Measurements from ENCODE around the gene FTO.

Gene FTO

GRCh38 chr16:53973021-53973420 lies 269.1 kb downstream of the FTO start:
- no peak for DNase-seq

- no peak for DNase-seq
Measured at GRCh38 chr16:53974484-53975080, 270.6 kb downstream of the FTO start.

GRCh38 chr16:53980675-53981074 lies 276.7 kb downstream of the FTO start:
- no peak for DNase-seq

GRCh38 chr16:53982631-53983042 lies 278.7 kb downstream of the FTO start:
- no peak for DNase-seq

DNA sequence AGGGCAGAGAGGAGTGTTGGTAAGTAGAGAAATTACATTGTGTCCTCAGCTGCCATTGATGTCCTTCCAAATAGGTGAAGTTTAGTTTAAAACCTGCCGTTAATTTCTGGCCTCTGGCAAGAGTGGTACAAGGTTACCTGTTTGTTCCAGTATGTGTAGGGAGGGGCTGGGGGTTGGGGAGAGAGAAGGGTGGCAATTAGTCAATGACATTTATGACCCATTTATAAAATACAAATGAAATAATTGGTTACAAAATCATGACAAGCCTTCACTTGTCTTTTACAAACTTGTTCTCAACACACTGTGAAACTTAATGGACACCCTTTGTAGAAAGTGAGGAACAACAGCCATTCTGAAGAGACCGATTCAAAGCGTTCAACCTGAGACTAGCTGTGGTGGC lies 281.0 kb downstream of the FTO start:
- DNase-seq = no peak

GRCh38 chr16:53985861-53986260 lies 281.9 kb downstream of the FTO start:
- DNase-seq = no peak

DNA sequence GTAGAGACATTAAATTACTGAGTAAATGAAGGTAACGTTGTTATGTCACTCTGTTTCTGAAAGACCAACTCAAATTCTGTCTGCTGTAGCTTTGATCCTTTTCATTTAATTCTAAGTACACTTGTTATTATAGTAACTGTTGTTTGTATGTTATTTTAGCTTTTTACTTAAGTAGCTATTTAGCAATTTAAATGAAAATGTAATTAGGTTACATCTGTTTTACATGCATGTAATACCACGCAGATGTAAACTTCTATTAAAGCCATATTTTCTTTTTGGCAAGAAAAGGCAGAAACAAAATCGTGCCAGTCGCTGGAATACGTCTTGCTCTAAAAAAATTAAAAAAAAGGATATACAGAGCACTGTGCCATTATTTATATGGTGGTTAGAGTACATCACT lies 282.8 kb downstream of the FTO start:
- no peak for DNase-seq

- no peak for DNase-seq
Measured at GRCh38 chr16:53988136-53988535, 284.2 kb downstream of the FTO start.

DNA sequence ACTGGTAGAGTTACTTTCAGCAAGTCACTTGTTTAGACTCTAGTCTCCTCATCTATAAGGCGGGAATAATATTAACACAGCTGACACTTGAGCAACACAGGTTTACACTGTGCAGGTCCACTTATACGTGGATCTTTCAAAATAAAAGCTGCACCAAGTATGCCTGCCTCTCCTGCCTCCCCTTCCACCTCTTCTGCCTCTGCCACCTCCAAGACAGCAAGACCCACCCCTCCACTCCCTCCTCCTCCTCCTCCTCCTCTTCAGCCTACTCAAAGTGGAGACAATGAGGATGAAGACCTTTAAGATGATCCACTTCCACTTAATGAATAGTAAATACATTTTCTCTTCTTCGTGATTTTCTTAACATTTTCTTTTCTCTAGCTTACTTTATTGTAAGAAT lies 285.6 kb downstream of the FTO start:
- DNase-seq = no peak

DNA sequence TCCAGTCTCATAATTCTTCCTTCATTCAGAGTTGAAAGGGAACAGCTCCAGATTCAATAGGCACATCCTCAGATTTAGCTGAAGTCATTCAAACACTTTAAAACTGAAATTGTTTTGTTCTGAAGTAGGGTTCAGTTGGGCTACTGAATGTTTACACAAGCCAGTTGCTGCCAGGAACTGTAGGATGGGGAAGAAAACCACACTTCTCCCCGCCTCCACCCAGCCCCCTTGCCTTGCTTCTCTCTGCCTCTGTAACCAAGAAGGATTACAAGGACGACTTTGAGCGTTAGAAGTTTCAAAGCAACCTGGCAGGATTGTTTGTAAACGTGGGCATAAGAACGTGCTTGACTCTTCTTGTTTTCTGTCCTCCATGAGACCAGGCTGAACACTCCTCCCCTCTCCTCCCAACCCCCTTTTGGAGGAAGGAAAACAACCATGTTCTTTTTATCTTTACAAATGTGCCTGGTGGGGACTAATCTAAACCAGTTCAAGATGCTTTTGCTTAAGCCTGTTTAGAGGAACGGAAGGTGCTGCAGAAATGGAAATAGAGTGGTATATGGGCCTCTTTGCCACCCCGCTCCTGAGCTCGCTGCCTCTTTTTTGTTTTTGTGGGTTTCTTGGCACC lies 287.9 kb downstream of the FTO start:
- no peak for DNase-seq

- no peak for DNase-seq
Measured at GRCh38 chr16:53995378-53995777, 291.4 kb downstream of the FTO start.

- DNase-seq = no peak
Measured at GRCh38 chr16:53996961-53997360, 293.0 kb downstream of the FTO start.

DNA sequence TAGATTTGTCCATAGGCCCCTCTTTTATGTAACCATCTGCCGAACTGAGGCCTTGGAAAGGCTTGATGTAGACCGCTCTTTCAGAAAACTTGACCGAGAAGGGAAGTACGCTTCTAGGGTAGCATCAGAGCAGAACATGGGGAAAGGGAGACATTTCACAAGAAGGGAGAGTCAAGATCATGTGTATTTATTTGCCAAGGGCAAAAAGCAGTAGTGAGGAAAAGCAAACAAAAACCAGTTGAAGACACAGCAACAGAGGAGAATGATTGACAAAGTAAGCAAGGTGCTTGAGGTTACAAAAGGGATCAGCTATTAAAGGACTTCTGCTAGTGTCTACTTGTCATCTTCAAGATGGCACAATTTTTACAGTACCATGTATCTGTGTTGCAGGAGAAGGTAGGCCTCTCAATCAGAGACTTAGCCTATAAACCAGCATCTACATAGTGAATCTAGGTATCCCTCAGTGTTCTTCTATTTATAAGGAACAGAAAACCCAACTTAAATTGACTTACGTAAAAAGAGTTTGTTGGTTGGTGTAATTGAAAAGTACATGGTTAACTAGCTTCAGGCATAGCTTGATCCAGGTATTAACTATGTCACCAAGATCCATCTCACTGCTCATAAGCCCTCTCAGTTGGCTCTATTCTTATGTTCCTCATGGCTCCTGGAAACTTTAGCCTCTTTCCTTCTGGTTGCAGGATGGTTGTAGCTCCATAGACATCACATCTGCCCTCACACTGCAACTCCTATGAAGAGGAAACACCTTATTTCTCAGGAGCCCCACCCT lies 294.3 kb downstream of the FTO start:
- no peak for DNase-seq

GRCh38 chr16:53998966-53999522 lies 295.1 kb downstream of the FTO start:
- no peak for DNase-seq

DNA sequence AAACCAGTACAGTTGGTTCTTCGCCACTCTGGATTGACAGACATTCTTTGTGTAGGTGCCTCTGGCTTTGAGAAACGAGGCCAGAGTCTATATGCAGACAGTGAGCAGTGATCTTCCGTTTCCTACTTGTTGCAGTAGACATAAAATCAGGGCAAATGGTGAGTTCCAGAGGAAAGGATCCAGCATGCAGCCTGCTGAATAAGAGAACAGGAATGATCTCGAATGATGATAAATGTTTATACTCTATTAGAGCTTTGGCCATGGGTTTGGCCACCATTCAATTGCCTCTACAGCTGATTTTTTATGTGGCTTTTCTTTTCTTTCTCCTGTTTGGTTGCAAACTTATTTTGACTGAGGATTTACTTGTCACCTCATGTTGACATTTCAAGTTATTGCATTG lies 295.9 kb downstream of the FTO start:
- no peak for DNase-seq

- DNase-seq = no peak
Measured at GRCh38 chr16:54000361-54000760, 296.4 kb downstream of the FTO start.

DNA sequence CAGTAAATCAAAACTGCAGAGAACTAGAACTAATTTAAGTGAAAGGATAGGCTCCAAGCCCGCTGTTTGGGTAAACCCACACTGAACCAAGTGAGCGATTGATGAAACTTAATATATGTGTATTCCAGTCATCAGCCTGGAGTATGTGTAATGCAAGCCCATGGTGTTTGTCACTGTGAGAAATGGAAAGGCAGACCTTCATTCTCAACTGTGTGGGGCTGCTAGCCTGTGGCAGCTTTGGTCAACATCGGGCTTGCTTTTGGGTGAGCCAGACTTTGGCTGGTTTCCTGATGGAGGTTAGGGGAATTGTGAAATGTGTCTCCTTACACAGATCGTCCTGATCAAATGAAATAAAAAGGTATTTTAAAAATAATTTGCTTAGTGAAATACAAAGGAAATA lies 302.7 kb downstream of the FTO start:
- no peak for DNase-seq

DNA sequence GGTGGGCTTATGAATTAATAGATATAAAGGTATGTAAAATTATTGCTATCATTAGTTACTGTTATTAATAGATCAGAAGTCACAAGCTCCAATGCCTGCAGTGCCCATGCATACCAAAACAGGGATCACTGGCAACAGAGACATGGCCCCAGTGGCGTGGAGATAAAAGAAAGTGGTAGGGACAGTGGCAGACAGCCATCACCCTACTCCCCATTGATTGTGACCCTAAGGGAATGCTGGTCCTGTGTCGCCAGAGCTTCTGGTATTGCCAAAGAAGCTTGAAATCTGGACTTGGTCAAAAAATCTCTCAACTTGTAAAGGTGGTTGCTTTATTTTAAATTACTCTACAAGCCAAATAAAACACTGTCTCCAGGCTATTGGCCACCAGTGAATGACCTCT lies 303.5 kb downstream of the FTO start:
- no peak for DNase-seq

DNA sequence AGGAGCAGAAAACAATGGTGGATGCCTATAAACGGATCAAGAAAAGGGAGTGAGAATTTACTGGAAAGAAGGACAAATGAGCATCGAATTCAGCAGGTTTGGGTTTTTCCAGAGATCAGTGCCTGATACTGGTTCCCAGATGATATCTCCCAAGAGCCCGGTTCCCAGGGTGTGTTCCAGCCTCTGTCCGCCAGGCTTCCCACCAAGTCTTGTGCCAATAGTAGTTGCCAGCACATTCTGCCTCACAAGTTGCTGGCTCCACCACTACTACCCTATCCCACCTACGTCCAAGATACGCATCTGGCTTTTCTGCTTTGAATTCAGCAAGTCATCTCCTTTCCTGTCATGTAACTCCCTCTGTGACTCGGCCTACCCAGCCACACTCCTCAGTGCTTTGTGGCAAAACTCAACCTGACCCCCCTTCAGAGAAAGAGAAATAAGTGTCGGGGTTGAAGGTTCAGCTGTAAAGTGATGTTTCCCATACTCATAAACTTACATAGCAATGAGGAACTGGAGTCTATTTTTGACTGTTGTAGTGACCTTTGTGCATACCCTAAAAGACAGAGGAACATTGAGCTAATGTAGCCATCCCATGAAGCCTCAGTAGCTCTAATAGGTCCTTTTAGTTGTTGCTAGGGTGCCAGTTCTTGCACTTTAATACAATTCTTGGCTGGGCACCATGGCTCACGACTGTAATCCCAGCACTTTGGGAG lies 305.7 kb downstream of the FTO start:
- no peak for DNase-seq

DNA sequence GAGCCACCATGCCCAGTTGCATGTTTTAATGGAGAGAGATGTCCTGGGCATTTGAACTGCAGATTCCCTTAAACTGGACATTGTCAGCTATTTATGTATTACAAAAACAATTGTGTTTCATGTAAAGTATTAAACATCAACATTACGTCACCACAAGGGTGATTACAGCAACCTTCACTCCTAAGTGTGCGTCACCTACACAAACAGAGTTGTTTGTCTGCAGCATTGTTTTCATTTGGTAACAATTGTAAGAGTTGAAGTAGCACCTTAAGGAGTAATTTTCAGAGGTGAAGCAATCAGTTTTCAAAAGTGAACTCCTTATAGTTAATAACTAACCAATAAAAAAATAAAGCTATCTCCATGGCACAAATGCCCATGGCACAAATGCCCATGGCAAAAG lies 311.2 kb downstream of the FTO start:
- DNase-seq = no peak

- DNase-seq = no peak
Measured at GRCh38 chr16:54022362-54022761, 318.4 kb downstream of the FTO start.

- no peak for DNase-seq
Measured at GRCh38 chr16:54026456-54026855, 322.5 kb downstream of the FTO start.

DNA sequence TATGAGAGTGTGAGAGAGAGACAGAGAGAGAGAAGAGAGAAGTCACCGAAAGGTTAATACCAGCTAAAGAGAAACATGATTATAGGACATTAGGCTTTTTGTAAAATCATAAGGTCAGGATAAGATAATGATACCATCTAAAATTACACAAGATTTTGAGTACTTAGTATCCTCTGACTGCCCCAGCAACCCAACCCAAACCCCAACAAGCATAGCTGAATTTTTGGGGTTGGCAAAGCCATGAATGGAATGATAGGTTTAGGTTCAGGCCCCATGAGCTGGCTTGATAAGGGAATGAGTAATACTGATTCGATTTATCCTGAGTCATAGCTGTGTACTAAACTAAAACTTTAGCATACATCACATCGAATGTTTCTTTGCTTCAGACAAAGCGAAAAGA lies 323.1 kb downstream of the FTO start:
- no peak for DNase-seq

All from NCI-H2029 (cell line).